ENCODE results near the gene SLC6A4. TPM values are rescaled to one million over a fixed set of nuclear protein-coding genes. Genes with fewer than 3 reads are reported as not detected.
"Not testable (repeated sequence)": the region's sequence is repeated elsewhere in the genome, so short reads cannot be mapped to it uniquely, and the experiment has no call there.

The SLC6A4 gene
- total RNA-seq, 1 experiment from 2014 or later: 0.30 TPM

- TF ChIP-seq, protein P1, sequence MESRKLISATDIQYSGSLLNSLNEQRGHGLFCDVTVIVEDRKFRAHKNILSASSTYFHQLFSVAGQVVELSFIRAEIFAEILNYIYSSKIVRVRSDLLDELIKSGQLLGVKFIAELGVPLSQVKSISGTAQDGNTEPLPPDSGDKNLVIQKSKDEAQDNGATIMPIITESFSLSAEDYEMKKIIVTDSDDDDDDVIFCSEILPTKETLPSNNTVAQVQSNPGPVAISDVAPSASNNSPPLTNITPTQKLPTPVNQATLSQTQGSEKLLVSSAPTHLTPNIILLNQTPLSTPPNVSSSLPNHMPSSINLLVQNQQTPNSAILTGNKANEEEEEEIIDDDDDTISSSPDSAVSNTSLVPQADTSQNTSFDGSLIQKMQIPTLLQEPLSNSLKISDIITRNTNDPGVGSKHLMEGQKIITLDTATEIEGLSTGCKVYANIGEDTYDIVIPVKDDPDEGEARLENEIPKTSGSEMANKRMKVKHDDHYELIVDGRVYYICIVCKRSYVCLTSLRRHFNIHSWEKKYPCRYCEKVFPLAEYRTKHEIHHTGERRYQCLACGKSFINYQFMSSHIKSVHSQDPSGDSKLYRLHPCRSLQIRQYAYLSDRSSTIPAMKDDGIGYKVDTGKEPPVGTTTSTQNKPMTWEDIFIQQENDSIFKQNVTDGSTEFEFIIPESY (IDR thresholded peaks at IDR 0.05; ENCODE audit: extremely low read depth, insufficient replicate concordance, low read length): no peak
- TF ChIP-seq MAX (IDR thresholded peaks at IDR 0.05) (no peak), POLR2AphosphoS5 (IDR thresholded peaks at IDR 0.05; ENCODE audit: low read depth, low read length) (no peak)
These were observed 27.8 kb downstream of the SLC6A4 start (continued) for GRCh38 chr17:30207655-30208054.

GRCh38 chr17:30203471-30203981, 32.0 kb downstream of the SLC6A4 start:
- H3K27me3 ChIP-seq (ENCODE audit: insufficient read depth, low read length): no peaks in the 10 kb centered on the region
- no peaks in the 10 kb centered on the region for H3K4me1 ChIP-seq (ENCODE audit: control insufficient read depth in 1 of 2, insufficient read depth in 2 of 2, low read length in 2 of 2)
- H3K36me3 ChIP-seq (ENCODE audit: control insufficient read depth in 1 of 2, insufficient read depth in 2 of 2, low read length in 2 of 2): no peaks in the 10 kb centered on the region
- intact Hi-C loops (cut with micrococcal nuclease): no loop called here
- no peak overlapping the region for H3K27ac ChIP-seq (ENCODE audit: low read depth, low read length)
- H3K9me3 ChIP-seq (ENCODE audit: control insufficient read depth in 1 of 2, insufficient read depth in 1 of 2, low read depth in 1 of 2, low read length in 2 of 2): no peaks in the 10 kb centered on the region
- H3K9ac ChIP-seq (ENCODE audit: low read length): no peak overlapping the region
- H3K79me2 ChIP-seq (ENCODE audit: insufficient read depth, low read length): no peaks in the 10 kb centered on the region
- ChIA-PET POLR2A (no interaction called here), RAD21 (ENCODE audit: low non-redundant PET in 1 of 2, low total read pairs in 2 of 2, uncharacterized antibody in 2 of 2, unreplicated experiment in 2 of 2) (no interaction called here), CTCF (no interaction called here)
- no peak overlapping the region for H3K4me2 ChIP-seq (ENCODE audit: low read length)
- H3K4me3 ChIP-seq (replicated peaks in 1 of 2; ENCODE audit: low read depth in 1 of 2, low read length in 2 of 2): no peak overlapping the region
- no peaks in the 10 kb centered on the region for H3K9me2 ChIP-seq (ENCODE audit: insufficient read depth)
- DNase-seq (ENCODE audit: low read depth, low spot score): no peak
- no peak overlapping the region for H2AFZ ChIP-seq (ENCODE audit: low read depth, low read length, poor library complexity, severe bottlenecking)
- ATAC-seq: peak; percentile 78
- H4K20me1 ChIP-seq (ENCODE audit: insufficient read depth): no peaks in the 10 kb centered on the region
- TF ChIP-seq ELF1 (IDR thresholded peaks at IDR 0.05; ENCODE audit: borderline replicate concordance, low read depth) (no peak), CBX3 (IDR thresholded peaks at IDR 0.05; ENCODE audit: low read depth) (no peak), CEBPB (IDR thresholded peaks at IDR 0.05; ENCODE audit: low read depth) (no peak), SP1 (IDR thresholded peaks at IDR 0.05; ENCODE audit: low read depth) (no peak), CTCF (IDR thresholded peaks at IDR 0.05 in 2 of 3, conservative IDR thresholded peaks at IDR 0.05 in 1 of 3; ENCODE audit: borderline replicate concordance in 1 of 3, insufficient read depth in 1 of 3, low read depth in 2 of 3, low read length in 2 of 3) (peak in 2 of 3 experiments; percentile 20 to 26; a peak in 3 of 6 replicates), RAD21 (IDR thresholded peaks at IDR 0.05; ENCODE audit: low read depth) (peak; percentile 6; the same call in 1 of the 2 replicates)
- no TSS peak for BruUV-seq (replicated peaks)

DNA sequence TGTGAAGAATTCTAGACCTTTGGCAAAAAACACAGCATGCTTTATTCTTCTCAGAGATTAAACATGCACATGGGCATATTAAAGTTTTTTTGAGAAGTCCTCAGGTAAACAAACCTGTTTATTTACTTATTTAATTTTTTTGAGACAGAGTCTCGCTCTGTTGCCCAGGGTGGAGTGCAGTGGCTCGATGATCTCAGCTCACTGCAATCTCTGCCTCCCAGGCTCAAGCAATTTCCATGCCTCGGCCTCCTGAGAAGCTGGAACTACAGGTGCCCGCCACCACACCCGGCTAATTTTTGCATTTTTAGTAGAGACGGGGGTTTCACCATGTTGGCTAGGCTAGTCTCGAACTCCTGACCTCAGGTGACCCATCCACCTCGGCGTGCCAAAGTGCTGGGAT, 34.8 kb downstream of the SLC6A4 start:
- H2AFZ ChIP-seq (ENCODE audit: low read depth, low read length, poor library complexity, severe bottlenecking); H3K79me2 ChIP-seq (ENCODE audit: insufficient read depth, low read length); DNase-seq (ENCODE audit: low read depth, low spot score); H4K20me1 ChIP-seq (ENCODE audit: insufficient read depth); H3K27ac ChIP-seq (ENCODE audit: low read depth, low read length); ATAC-seq; RAD21 ChIA-PET (ENCODE audit: low non-redundant PET in 1 of 2, low total read pairs in 2 of 2, uncharacterized antibody in 2 of 2, unreplicated experiment in 2 of 2); POLR2A ChIA-PET; H3K9ac ChIP-seq (ENCODE audit: low read length); H3K4me1 ChIP-seq (ENCODE audit: control insufficient read depth in 1 of 2, insufficient read depth in 2 of 2, low read length in 2 of 2); BruUV-seq (replicated peaks); H3K4me3 ChIP-seq (replicated peaks in 1 of 2; ENCODE audit: low read depth in 1 of 2, low read length in 2 of 2); H3K4me2 ChIP-seq (ENCODE audit: low read length); H3K27me3 ChIP-seq (ENCODE audit: insufficient read depth, low read length); H3K9me2 ChIP-seq (ENCODE audit: insufficient read depth); intact Hi-C loops (cut with micrococcal nuclease); H3K9me3 ChIP-seq (ENCODE audit: control insufficient read depth in 1 of 2, insufficient read depth in 1 of 2, low read depth in 1 of 2, low read length in 2 of 2); H3K36me3 ChIP-seq (ENCODE audit: control insufficient read depth in 1 of 2, insufficient read depth in 2 of 2, low read length in 2 of 2): not testable (repeated sequence)
- CTCF ChIA-PET: interaction anchor here (0.6 kb wide), 1 partner anchor 129 kb away, joined by 3 read pairs; no protein-coding TSS in a partner anchor
